ENCODE measurements around the gene CYS1.

Gene CYS1

GRCh38 chr2:10028407-10028987 lies 51.7 kb downstream of the CYS1 start:
- peaks cover 0 to 6% (median 0%) of the 10 kb centered on the region in 4 donors for H3K4me1 ChIP-seq
- H3K9me3 ChIP-seq, result no peaks in the 10 kb centered on the region
- H3K27ac ChIP-seq, result no peak overlapping the region
- H3K27me3 ChIP-seq, result no peaks in the 10 kb centered on the region
- H3K4me3 ChIP-seq, result no peak overlapping the region
- TF ChIP-seq CTCF (IDR thresholded peaks at IDR 0.05), result no peak
- DNase-seq, result no peak
- intact Hi-C loops (cut with DNase I; ENCODE audit: low total_unique reads), result no loop called here
- no peaks in the 10 kb centered on the region for H3K36me3 ChIP-seq

GRCh38 chr2:10027660-10028330 lies 52.4 kb downstream of the CYS1 start:
- peaks cover 0 to 6% (median 0%) of the 10 kb centered on the region in 4 donors for H3K4me1 ChIP-seq
- DNase-seq, result no peak
- no peaks in the 10 kb centered on the region for H3K27me3 ChIP-seq
- H3K9me3 ChIP-seq, result no peaks in the 10 kb centered on the region
- no peaks in the 10 kb centered on the region for H3K36me3 ChIP-seq
- H3K27ac ChIP-seq, result no peak overlapping the region
- TF ChIP-seq CTCF (IDR thresholded peaks at IDR 0.05), result no peak
- intact Hi-C loops (cut with DNase I; ENCODE audit: low total_unique reads), result no loop called here
- H3K4me3 ChIP-seq, result no peak overlapping the region

GRCh38 chr2:10026940-10027569 lies 53.2 kb downstream of the CYS1 start:
- no peak overlapping the region for H3K27ac ChIP-seq
- H3K4me3 ChIP-seq, result no peak overlapping the region
- no peak for DNase-seq
- peaks cover 0 to 6% (median 0%) of the 10 kb centered on the region in 4 donors for H3K4me1 ChIP-seq
- H3K27me3 ChIP-seq, result no peaks in the 10 kb centered on the region
- no peak for TF ChIP-seq CTCF (IDR thresholded peaks at IDR 0.05)
- H3K36me3 ChIP-seq, result no peaks in the 10 kb centered on the region
- intact Hi-C loops (cut with DNase I; ENCODE audit: low total_unique reads), result no loop called here
- no peaks in the 10 kb centered on the region for H3K9me3 ChIP-seq

GRCh38 chr2:10022966-10023662 lies 57.1 kb downstream of the CYS1 start:
- DNase-seq, result no peak
- peak in 1 of 2 experiments; percentile 20 for TF ChIP-seq CTCF (IDR thresholded peaks at IDR 0.05)
- no peak overlapping the region for H3K4me3 ChIP-seq
- no peaks in the 10 kb centered on the region for H3K9me3 ChIP-seq
- no peaks in the 10 kb centered on the region for H3K4me1 ChIP-seq
- no peak overlapping the region for H3K27ac ChIP-seq
- no peaks in the 10 kb centered on the region for H3K36me3 ChIP-seq
- no peaks in the 10 kb centered on the region for H3K27me3 ChIP-seq
- intact Hi-C loops (cut with DNase I; ENCODE audit: low total_unique reads), result no loop called here

GRCh38 chr2:10022445-10022844 lies 57.8 kb downstream of the CYS1 start:
- H3K36me3 ChIP-seq, result no peaks in the 10 kb centered on the region
- H3K27me3 ChIP-seq, result no peaks in the 10 kb centered on the region
- no peak for TF ChIP-seq CTCF (IDR thresholded peaks at IDR 0.05)
- H3K27ac ChIP-seq, result no peak overlapping the region
- no peak overlapping the region for H3K4me3 ChIP-seq
- intact Hi-C loops (cut with DNase I; ENCODE audit: low total_unique reads), result no loop called here
- no peaks in the 10 kb centered on the region for H3K9me3 ChIP-seq
- no peak for DNase-seq
- H3K4me1 ChIP-seq, result no peaks in the 10 kb centered on the region

Measured in tibial artery (tissue), 4 donors.